DMS153 treated with DMSO at 0.1 percent for 48 hours (cell line): ENCODE measurements around the gene LOXL1.
A peak's percentile ranks its signal among the peaks of the same experiment; 100 is the strongest.
"Not testable (repeated sequence)": the region's sequence is repeated elsewhere in the genome, so short reads cannot be mapped to it uniquely, and the experiment has no call there.

ENCODE experiments used
- DNase-seq: peaks from one replicate; lab custom pipeline; 2025; ENCODE audit not compliant: unreplicated experiment; lab: John Stamatoyannopoulos, UW

LOXL1 gene

DNA sequence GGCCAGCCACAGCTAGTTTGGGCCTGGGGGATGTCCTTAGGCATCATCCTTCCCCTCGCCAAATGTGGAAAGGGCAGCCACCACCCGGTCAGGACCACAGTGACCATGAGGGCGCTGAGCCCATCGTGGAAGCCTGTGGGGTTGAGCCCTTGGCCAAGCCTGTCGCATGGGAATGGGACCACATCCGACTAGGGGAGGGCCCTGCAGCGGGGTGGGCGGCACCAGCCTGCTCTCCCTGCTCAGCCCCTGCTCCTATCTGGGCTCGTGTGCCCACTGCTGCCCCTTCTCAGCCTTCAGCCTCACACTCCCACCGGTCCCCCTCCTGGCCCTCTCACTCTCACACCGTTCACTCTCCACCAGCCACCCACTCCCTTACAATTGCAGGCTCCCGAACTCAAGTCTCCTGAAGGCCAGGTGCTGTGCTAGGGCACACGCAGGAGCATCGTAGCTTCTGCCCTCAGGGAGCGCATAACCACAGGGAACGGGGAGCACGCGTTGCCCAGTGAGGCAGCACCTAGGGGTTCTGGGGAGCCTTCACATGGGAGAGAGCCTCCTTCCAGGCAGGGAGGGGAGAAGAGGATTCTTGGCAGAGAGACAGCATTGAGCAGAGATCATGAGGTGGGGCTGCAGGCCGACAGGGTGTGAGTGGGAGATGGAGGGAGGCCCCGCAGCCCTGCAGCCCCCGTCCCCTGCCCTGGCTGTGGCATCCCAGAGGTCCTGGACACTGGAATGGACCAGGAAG lies 26.1 kb downstream of the LOXL1 start:
- DNase-seq, result no peak

GRCh38 chr15:73952913-73953750 lies 26.9 kb downstream of the LOXL1 start:
- no peak for DNase-seq

GRCh38 chr15:73954188-73955145 lies 28.2 kb downstream of the LOXL1 start:
- DNase-seq, result no peak

DNA sequence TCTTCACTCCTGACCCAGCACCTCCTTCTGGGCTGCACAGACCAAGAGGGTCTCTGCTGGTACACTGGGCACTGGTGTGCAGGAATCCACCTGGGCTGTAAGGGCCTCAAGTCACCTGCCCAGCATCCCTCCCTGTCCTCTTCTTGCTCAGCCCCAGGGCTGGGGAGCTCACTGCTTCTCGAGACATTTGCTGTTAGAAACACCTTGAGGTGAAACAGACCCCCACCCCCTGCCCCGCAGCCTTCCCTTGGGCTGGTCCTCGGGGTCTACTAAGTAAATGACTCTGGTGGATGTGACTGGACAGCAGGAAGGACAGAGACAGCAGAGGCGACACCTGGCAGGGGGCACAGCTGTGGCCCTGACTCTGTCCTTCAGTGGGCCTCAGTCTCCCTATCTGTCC lies 29.1 kb downstream of the LOXL1 start:
- DNase-seq, result no peak

DNA sequence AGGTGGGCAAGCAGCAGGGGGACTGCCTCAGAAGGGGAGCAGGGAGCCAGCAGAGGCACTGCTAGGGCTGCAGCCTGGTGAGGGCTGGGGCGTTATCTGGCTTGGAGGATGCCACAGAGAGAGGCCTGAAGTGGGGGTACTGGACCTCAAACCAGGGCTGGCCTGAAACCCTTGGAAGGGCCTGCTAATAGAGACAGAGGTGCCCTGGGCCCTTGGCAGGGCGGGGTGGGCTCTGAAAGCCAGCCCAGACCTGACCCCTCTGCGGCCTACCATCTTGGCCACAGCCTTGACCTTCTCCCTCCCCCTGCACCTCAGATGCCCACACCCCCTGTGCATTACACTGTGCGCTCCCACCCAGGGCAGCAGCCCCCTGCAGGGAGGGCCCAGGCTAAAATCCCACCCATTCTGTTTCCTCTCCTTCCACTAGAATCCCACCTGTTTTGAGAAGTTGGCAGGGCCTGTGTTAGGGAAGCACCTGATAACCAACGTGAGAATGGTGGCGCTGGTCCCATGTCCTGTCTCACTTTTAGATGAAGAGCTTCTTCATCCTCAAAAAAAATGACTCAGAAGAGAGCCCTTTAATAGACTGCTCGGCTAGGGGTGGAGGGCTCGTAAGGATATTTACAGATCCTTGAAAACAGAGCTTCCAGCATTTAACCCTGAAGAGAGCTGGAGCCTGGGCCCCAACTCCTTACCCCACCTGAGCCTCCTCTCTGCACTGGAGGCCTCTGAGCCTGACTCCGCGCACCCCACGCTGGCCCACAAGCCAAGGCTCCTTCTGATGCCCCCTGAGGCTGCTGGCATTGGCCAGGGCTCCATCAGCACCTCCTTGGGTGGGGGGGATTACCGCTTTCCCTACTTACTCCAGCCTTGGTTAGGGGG lies 29.8 kb downstream of the LOXL1 start:
- no peak for DNase-seq

DNA sequence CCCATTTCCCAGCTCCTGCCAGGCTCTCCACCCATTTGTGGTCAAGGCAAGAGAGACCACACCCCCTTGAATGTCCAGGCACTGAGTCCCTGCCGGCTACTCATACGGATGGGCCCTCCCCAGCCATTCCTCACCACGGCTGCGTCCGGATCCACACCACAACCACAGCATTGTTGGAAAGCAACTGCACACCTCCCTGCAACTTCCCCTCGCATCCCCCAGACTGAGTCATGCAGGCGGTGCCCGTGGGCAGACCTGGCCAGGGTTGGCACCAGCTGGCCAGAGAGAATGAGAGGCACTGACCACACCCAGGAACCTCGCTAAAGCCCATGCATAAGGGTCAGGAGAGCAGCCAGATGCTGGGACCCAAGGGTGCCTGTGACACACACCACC lies 30.5 kb downstream of the LOXL1 start:
- DNase-seq, result no peak

- no peak for DNase-seq
These were observed 31.0 kb downstream of the LOXL1 start for GRCh38 chr15:73957276-73957675.

DNA sequence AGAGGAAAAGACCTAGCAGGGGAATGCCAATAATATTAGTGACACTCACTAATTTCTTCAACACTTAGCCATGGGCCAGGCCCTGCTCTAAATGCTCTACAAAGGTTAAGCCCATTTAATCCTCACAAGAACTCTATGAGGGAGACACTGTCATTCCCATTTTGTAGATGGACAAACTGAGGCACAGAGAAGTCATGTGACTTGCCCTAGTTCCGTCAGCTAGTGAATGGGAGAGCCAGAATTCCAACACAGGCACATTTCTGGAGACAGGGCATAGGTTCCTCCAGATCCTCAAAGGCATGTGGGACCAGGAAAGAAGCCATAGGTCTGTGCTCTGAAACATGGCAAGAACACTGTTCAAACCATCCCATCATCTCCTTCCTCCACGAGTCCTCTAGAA lies 31.5 kb downstream of the LOXL1 start:
- DNase-seq, result no peak

DNA sequence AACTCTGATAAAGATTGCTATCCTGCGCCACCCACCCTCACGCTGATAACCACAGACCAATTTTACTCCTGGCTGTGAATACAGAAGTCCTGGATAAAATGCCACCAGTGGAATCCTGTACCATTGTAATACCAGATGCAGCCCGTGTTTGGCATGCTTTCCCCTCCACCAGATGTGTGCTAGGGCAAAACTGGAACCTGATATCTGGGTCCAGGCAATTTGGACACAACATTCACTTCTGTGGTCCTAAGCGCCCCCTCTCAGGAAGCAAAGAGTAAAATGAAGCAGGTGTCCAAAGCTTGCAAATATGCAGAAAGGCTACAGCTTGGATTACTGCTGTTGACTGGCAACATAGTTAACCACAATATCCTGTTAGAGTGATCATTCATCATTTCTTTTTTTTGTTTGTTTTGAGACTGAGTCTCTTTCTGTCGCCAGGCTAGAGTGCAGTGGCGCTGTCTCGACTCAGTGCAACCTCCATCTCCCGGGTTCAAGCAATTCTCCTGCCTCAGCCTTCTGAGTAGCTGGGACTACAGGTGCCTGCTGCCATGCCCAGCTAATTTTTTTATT lies 32.8 kb downstream of the LOXL1 start:
- no peak for DNase-seq

DNA sequence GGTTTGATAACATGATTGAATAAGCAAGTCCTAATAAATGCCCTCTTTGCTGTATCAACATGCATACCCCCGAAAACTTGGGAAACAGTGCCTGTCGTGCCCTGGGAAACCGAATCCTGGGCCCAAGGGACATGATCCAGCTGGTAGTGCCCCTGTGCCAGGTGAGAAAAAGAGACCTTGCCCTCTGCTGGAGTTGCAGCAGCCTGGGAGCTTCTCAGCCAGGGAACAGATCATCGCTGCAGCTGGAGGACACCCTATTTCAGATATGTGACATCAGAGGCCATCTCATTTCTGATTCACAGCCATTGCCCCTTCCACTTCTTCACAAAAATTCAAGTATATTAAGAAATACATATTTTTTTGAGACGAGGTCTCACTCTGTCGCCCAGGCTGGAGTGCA lies 33.5 kb downstream of the LOXL1 start:
- DNase-seq, result no peak

DNA sequence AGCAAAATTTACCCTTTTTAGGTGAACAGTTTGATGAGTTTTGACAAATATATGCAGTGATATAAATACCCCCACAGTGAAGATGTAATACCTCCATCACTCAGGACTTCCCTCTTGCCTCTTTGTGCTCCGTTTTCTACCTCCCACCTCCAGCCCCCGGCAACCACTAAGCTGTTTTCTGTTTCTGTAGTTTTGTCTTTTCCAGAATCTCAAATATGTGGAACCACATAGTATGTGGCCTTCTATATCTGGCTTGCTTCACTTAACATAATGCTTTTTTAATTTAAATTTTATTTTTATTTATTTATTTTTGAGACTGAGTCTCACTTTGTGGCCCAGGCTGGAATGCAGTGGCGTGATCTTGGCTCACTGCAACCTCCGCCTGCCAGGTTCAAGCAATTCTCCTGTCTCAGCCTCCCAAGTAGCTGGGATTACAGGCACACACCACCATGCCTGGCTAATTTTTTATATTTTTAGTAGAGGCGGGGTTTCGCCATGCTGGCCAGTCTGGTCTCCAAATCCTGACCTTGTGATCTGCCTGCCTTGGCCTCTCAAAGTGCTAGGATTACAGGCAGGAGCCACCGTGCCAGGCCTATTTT lies 34.3 kb downstream of the LOXL1 start:
- DNase-seq, result not testable (repeated sequence)

GRCh38 chr15:73962433-73962832 lies 36.2 kb downstream of the LOXL1 start:
- no peak for DNase-seq

- no peak for DNase-seq
These were observed 38.5 kb downstream of the LOXL1 start for GRCh38 chr15:73964736-73965093.

DNA sequence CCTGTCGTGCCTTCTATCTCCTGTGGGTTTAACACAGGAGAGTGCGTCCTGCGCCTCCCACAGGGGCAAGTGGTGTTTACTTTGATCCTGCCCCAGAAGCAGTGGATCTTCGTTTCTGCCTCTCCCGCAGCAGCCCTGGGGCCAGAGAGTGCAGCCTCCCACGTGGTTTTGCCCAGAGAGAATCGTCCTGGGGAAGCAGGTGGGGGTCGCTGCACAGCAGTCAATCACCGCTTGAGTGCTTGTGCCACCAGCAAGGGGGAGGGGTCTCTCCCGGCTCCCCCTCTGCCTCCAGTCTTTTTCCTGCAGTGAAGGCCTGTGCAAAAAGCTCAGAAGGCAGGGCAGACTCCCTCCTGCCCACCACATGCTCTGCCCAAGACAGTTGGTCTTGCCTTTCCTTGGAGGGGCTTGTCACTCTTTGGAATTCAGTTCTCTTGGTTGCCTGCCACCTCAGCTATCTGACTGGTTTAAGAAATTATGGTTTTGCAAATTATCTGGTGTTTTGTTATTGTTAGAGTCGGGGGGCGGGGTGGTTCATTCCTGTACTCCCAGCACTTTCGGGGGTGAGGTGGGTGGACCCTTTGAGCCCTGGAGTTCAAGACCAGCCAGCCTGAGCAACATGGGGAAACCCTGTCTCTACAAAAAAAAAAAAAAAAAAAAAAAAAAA lies 39.0 kb downstream of the LOXL1 start:
- DNase-seq, result no peak

DNA sequence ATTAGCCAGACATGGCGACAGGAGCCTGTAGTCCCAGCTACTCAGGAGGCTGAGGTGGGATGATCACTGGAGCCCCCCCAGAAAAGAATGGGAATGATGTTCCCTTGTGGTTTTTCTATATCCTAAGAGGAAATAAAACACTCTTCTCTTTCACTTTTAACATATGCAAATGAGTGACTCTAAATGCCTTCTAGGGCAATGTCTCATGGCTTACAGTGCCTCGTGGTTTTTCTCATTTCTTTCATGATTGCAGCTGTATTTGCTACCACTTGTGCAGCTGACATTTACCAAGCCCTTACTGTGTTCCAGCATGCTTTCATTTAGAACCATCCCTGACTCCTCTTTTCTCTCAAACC lies 39.5 kb downstream of the LOXL1 start:
- DNase-seq, result no peak

DNA sequence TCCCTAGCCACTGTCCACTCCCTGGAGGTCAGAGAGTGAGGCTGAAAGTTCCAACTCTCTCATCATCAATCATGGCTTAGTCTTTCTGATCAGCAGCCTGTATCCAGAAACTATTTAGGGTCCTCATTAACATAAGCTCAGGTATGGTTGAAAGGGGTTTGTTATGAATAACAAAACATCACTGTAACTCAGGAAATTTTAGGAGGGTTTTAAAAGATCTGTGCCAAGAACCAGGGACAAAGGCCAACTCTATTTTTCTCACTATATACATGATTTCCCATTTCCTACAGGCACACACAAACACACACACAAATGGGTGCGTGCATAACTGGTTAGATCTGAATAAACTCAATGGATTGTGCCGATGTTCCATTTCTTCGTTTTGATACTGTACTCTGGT lies 42.2 kb downstream of the LOXL1 start:
- no peak for DNase-seq

GRCh38 chr15:73969151-73969759 lies 43.0 kb downstream of the LOXL1 start:
- no peak for DNase-seq

GRCh38 chr15:73972984-73973682 lies 46.9 kb downstream of the LOXL1 start:
- DNase-seq, result peak; percentile 41
